A549 (cell line): ENCODE measurements around the gene SYNM. TPM values are rescaled to one million over a fixed set of nuclear protein-coding genes. Genes with fewer than 3 reads are reported as not detected.

Experiments
- ATAC-seq, 2 experiments: fragments of 200-7000 bp in 1 of 2; fragments of >200 bp in 1 of 2; cut with Nextera tagmentation in 1 of 2; cut with Tn5 transposase in 1 of 2; 3 replicates each; pipeline versions ENCODE4 v1.8.0 to v1.9.1; 2018 to 2020; ENCODE audit warnings: mild to moderate bottlenecking in 1 of 2, moderate library complexity in 1 of 2
- CTCF ChIA-PET: fragments of 300-600 bp; sonication (Branson Sonifier 250); formaldehyde crosslinking; extraction: SDS; loops from one replicate; lab custom pipeline; 2021; ENCODE audit warnings: antibody characterized with exemption, inconsistent platforms; lab: Yijun Ruan, JAX
- POLR2A ChIA-PET: fragments of 350-600 bp; formaldehyde crosslinking; extraction: SDS; loops from one replicate; lab custom pipeline; 2021; ENCODE audit warnings: antibody characterized with exemption, inconsistent platforms; lab: Yijun Ruan, JAX
- DNase-seq, 2 experiments: peaks; one replicate each; pipeline versions ENCODE4 v3.0.0 to v3.0.0-alpha.2; 2011 to 2016; ENCODE audit warnings: low read depth in 1 of 2, low spot score in 1 of 2
- FAIRE-seq: peaks from 2 replicates; lab custom pipeline; 2011; peaks lifted over from hg19 to GRCh38; lab: Jason Lieb, UNC
- H3K27ac ChIP-seq, 2 experiments: fragments of >200 bp; sonication (Bioruptor Twin); formaldehyde crosslinking; 3 replicates each; pipeline ENCODE4 v1.5.1; 2016 to 2017
- H3K4me1 ChIP-seq: fragments of >200 bp; sonication (Bioruptor Twin); formaldehyde crosslinking; 3 replicates; pipeline ENCODE4 v1.6.1; 2016
- H3K4me2 ChIP-seq: fragments of >200 bp; sonication (Bioruptor Twin); formaldehyde crosslinking; 3 replicates; pipeline ENCODE4 v1.6.1; 2016
- H3K4me3 ChIP-seq: fragments of >200 bp; sonication (Bioruptor Twin); formaldehyde crosslinking; 3 replicates; pipeline ENCODE4 v1.5.1; 2016
- H3K9me3 ChIP-seq: fragments of >200 bp; sonication (Bioruptor Twin); formaldehyde crosslinking; 3 replicates; pipeline ENCODE4 v1.6.1; 2016
- BHLHE40 ChIP-seq: IDR thresholded peaks from 2 replicates; pipeline ENCODE4 v1.6.1; 2012; ENCODE audit warnings: low read depth, low read length, inconsistent platforms
- CHD4 ChIP-seq: fragments of 200-600 bp; sonication (generic); IDR thresholded peaks from 2 replicates; pipeline ENCODE4 v1.6.1; 2016; ENCODE audit warnings: antibody characterized with exemption, mild to moderate bottlenecking, borderline replicate concordance
- EHMT2 ChIP-seq: fragments of 200-600 bp; sonication (generic); IDR thresholded peaks from 2 replicates; pipeline ENCODE4 v1.6.1; 2016; ENCODE audit warnings: antibody characterized with exemption, low read depth, mild to moderate bottlenecking, moderate library complexity
- EP300 ChIP-seq, 2 experiments: fragments of >200 bp; sonication (Bioruptor Twin); formaldehyde crosslinking; IDR thresholded peaks; 2 replicates in 1 of 2; 3 replicates in 1 of 2; pipeline ENCODE4 v1.6.1; 2016 to 2017
- FOSB ChIP-seq: fragments of 250-450 bp; sonication (Bioruptor Pico); IDR thresholded peaks from 2 replicates; pipeline ENCODE4 v1.5.0; 2020; ENCODE audit warnings: mild to moderate bottlenecking, moderate library complexity
- JUN ChIP-seq, 2 experiments: fragments of >200 bp; sonication (Bioruptor Twin); formaldehyde crosslinking; IDR thresholded peaks; 2 replicates in 1 of 2; 3 replicates in 1 of 2; pipeline ENCODE4 v1.6.1; 2016 to 2017
- MAZ ChIP-seq: fragments of 150-350 bp; IDR thresholded peaks from 2 replicates; pipeline ENCODE4 v1.6.1; 2014; ENCODE audit warnings: antibody characterized with exemption, low read depth, low read length, borderline replicate concordance
- MYC ChIP-seq: IDR thresholded peaks from 2 replicates; pipeline ENCODE4 v1.6.1; 2012; ENCODE audit warnings: mild to moderate bottlenecking, inconsistent platforms, low read length, improper control_type of control experiment, borderline replicate concordance
- NFE2L2 ChIP-seq: fragments of 150-350 bp; conservative IDR thresholded peaks from 2 replicates; pipeline ENCODE4 v1.6.1; 2014; ENCODE audit warnings: low read length
- NPAS2 ChIP-seq: fragments of 250-450 bp; sonication (Bioruptor Pico); IDR thresholded peaks from 2 replicates; pipeline ENCODE4 v1.8.0; 2022; ENCODE audit warnings: mild to moderate bottlenecking, moderate library complexity, borderline replicate concordance
- NR3C1 ChIP-seq: fragments of >200 bp; sonication (Bioruptor Twin); formaldehyde crosslinking; IDR thresholded peaks from 3 replicates; pipeline ENCODE4 v1.6.1; 2017
- RAD21 ChIP-seq, 2 experiments: fragments of >200 bp in 1 of 2; sonication (Bioruptor Twin) in 1 of 2; formaldehyde crosslinking in 1 of 2; IDR thresholded peaks in 1 of 2; conservative IDR thresholded peaks in 1 of 2; 2 replicates in 1 of 2; 3 replicates in 1 of 2; pipeline ENCODE4 v1.6.1; 2012 to 2018; ENCODE audit warnings: inconsistent platforms in 1 of 2
- RCOR1 ChIP-seq: fragments of 150-350 bp; IDR thresholded peaks from 2 replicates; pipeline ENCODE4 v1.6.1; 2014; ENCODE audit warnings: antibody characterized with exemption, low read length, low read depth
- RFX5 ChIP-seq: fragments of 450-650 bp; IDR thresholded peaks from 2 replicates; pipeline ENCODE4 v1.7.1; 2014; ENCODE audit warnings: antibody characterized with exemption, mild to moderate bottlenecking, moderate library complexity
- RNF2 ChIP-seq: fragments of 200-600 bp; sonication (generic); IDR thresholded peaks from 2 replicates; pipeline ENCODE4 v1.6.1; 2016; ENCODE audit warnings: low read depth, mild to moderate bottlenecking, antibody characterized with exemption, moderate library complexity, borderline replicate concordance
- SREBF2 ChIP-seq: fragments of 450-650 bp; IDR thresholded peaks from 2 replicates; pipeline ENCODE4 v1.6.1; 2014; ENCODE audit warnings: mild to moderate bottlenecking, moderate library complexity
- TFCP2L1 ChIP-seq: fragments of 250-450 bp; sonication (Bioruptor Pico); IDR thresholded peaks from 2 replicates; pipeline ENCODE4 v1.5.0; 2021; ENCODE audit warnings: mild to moderate bottlenecking
- TP53 ChIP-seq: fragments of 250-450 bp; sonication (Bioruptor Pico); IDR thresholded peaks from 2 replicates; pipeline ENCODE4 v1.5.0; 2021; ENCODE audit warnings: mild to moderate bottlenecking, moderate library complexity
- ZSCAN20 ChIP-seq: fragments of 250-450 bp; sonication (Bioruptor Pico); IDR thresholded peaks from 2 replicates; pipeline ENCODE4 v1.8.0; 2022; ENCODE audit warnings: mild to moderate bottlenecking, moderate library complexity
- WGBS: methylation state at CpG from one replicate; pipeline ENCODE4 v1.1.6; 2017; ENCODE audit errors: missing lambda C conversion rate; 5-methylcytosine and 5-hydroxymethylcytosine counted together
- polyA plus RNA-seq, 4 experiments: library from polyadenylated mRNA; depleted of rRNA in 3 of 4; stranded (reverse); fragments of >200 nt; fragmentation: RNase III in 1 of 4; extraction: RNeasy Plus Mini Kit Qiagen cat#74134 plus additional on column Dnase treatment in 1 of 4; gene quantifications; 2 replicates in 3 of 4; 3 replicates in 1 of 4; pipeline ENCODE4 v1.2.3, GENCODE V29; 2011 to 2017
- TF ChIP-seq, protein P1 (sequence below): fragments of >200 bp; sonication (Bioruptor Twin); formaldehyde crosslinking; IDR thresholded peaks from 3 replicates; pipeline ENCODE4 v1.5.1; 2016
- TF ChIP-seq, protein P2 (sequence below): fragments of 250-450 bp; sonication (Bioruptor Pico); IDR thresholded peaks from 2 replicates; pipeline ENCODE4 v1.5.0; 2021; ENCODE audit warnings: mild to moderate bottlenecking, moderate library complexity, borderline replicate concordance
- TF ChIP-seq, protein P3 (sequence below): fragments of 150-350 bp; IDR thresholded peaks from 2 replicates; pipeline ENCODE4 v1.6.1; 2014; ENCODE audit warnings: low read depth, mild to moderate bottlenecking, low read length
- TF ChIP-seq, protein P4 (sequence below): IDR thresholded peaks from 2 replicates; pipeline ENCODE4 v1.6.1; 2012
- TF ChIP-seq, protein P5 (sequence below): fragments of >200 bp; sonication (Bioruptor Twin); formaldehyde crosslinking; IDR thresholded peaks from 2 replicates; pipeline ENCODE4 v1.6.1; 2016

SYNM gene
- polyA plus RNA-seq, 2 of the 4 experiments (the other 2 are of a cell fraction), result 22.6 to 37.7 TPM

DNA sequence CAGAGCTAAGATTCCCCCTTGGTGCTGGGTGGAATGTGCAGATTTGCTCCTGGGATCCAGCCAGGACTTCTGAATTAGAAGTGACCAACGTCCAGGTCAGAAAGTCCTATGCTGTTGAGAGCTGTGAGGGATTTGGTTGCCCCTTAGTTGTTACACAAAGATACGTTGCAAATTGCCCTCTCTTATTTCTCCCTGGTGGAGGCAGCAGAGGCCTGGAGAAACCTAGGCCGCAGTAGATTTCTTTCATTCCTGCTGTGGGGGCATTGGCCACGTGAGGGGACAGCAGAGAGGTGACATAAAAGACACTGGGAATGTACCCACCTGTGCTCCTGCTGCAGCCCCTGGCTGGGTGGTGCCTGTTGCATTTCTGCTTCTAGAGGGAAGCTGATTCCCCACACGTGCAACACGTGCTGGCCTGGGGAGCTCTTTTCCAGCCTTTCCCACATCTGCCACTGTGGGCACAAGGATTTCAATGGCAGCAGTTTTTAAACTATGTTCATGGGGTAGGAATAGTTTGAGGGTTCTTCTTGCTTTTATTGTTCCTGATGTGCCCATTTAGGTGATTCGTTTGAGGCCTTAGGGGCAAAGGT is 65.7 kb downstream of the SYNM start:
- ChIA-PET CTCF (interaction anchor here (0.8 to 1.9 kb wide), 4 partner anchors 11 to 533 kb away, joined by 3 to 6 read pairs (median 4); no protein-coding TSS in a partner anchor), POLR2A (no interaction called here)
- no peaks in the 10 kb centered on the region for H3K9me3 ChIP-seq
- FAIRE-seq (no peak), ATAC-seq (no peak), DNase-seq (no peak)
- no peak overlapping the region for H3K4me2 ChIP-seq
- no peak overlapping the region for H3K27ac ChIP-seq
- no peak overlapping the region for H3K4me3 ChIP-seq
- WGBS, result 83% methylated on average over 7 of the region's 7 CpGs
- TF ChIP-seq RCOR1 (no peak), NFE2L2 (no peak), FOSB (CRISPR knock-in tag) (no peak), NR3C1 (no peak), ZSCAN20 (no peak), TP53 (CRISPR knock-in tag) (no peak), TFCP2L1 (CRISPR knock-in tag) (no peak), RAD21 (conservative IDR thresholded peaks at IDR 0.05 in 1 of 2, IDR thresholded peaks at IDR 0.05 in 1 of 2) (no peak), NPAS2 (CRISPR knock-in tag) (no peak), CHD4 (no peak), BHLHE40 (no peak), MAZ (no peak)
- TF ChIP-seq, protein P1, sequence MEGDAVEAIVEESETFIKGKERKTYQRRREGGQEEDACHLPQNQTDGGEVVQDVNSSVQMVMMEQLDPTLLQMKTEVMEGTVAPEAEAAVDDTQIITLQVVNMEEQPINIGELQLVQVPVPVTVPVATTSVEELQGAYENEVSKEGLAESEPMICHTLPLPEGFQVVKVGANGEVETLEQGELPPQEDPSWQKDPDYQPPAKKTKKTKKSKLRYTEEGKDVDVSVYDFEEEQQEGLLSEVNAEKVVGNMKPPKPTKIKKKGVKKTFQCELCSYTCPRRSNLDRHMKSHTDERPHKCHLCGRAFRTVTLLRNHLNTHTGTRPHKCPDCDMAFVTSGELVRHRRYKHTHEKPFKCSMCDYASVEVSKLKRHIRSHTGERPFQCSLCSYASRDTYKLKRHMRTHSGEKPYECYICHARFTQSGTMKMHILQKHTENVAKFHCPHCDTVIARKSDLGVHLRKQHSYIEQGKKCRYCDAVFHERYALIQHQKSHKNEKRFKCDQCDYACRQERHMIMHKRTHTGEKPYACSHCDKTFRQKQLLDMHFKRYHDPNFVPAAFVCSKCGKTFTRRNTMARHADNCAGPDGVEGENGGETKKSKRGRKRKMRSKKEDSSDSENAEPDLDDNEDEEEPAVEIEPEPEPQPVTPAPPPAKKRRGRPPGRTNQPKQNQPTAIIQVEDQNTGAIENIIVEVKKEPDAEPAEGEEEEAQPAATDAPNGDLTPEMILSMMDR, result no peak
- TF ChIP-seq, protein P2, sequence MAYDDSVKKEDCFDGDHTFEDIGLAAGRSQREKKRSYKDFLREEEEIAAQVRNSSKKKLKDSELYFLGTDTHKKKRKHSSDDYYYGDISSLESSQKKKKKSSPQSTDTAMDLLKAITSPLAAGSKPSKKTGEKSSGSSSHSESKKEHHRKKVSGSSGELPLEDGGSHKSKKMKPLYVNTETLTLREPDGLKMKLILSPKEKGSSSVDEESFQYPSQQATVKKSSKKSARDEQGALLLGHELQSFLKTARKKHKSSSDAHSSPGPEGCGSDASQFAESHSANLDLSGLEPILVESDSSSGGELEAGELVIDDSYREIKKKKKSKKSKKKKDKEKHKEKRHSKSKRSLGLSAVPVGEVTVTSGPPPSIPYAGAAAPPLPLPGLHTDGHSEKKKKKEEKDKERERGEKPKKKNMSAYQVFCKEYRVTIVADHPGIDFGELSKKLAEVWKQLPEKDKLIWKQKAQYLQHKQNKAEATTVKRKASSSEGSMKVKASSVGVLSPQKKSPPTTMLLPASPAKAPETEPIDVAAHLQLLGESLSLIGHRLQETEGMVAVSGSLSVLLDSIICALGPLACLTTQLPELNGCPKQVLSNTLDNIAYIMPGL (CRISPR knock-in tag), result no peak
- TF ChIP-seq, protein P3, sequence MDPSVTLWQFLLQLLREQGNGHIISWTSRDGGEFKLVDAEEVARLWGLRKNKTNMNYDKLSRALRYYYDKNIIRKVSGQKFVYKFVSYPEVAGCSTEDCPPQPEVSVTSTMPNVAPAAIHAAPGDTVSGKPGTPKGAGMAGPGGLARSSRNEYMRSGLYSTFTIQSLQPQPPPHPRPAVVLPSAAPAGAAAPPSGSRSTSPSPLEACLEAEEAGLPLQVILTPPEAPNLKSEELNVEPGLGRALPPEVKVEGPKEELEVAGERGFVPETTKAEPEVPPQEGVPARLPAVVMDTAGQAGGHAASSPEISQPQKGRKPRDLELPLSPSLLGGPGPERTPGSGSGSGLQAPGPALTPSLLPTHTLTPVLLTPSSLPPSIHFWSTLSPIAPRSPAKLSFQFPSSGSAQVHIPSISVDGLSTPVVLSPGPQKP, result no peak
- TF ChIP-seq, protein P4, sequence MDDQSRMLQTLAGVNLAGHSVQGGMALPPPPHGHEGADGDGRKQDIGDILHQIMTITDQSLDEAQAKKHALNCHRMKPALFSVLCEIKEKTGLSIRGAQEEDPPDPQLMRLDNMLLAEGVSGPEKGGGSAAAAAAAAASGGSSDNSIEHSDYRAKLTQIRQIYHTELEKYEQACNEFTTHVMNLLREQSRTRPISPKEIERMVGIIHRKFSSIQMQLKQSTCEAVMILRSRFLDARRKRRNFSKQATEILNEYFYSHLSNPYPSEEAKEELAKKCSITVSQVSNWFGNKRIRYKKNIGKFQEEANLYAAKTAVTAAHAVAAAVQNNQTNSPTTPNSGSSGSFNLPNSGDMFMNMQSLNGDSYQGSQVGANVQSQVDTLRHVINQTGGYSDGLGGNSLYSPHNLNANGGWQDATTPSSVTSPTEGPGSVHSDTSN, result no peak
- H3K4me1 ChIP-seq, result no peaks in the 10 kb centered on the region

DNA sequence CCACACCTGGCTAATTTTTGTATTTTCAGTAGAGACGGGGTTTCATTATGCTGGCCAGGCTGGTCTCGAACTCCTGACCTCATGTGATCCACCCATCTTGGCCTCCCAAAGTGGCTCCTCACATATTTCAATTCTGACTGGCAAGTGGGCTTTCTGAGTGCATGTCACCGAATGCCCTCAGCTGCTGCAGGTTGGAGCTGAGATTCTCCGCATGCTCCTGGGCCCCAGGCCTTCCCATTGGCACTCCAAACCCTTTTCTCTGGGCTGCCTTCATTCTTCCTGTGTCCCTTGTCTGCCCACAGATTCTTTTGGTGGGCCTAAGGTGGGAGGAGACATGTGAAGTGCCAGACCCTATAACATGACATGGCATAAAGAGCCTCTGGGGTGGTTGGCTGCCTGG is 67.3 kb downstream of the SYNM start:
- DNase-seq, result no peak
- 96% methylated on average over 4 of the region's 4 CpGs for WGBS
- FAIRE-seq, result no peak
- POLR2A ChIA-PET, result no interaction called here
- no peaks in the 10 kb centered on the region for H3K4me1 ChIP-seq
- CTCF ChIA-PET, result interaction anchor here (0.6 kb wide), 1 partner anchor 1009 kb away, joined by 3 read pairs; no protein-coding TSS in a partner anchor
- no peak for TF ChIP-seq RFX5
- no peak for TF ChIP-seq JUN (IDR thresholded peaks at IDR 0.05)
- no peak for TF ChIP-seq SREBF2
- TF ChIP-seq EHMT2, result no peak
- TF ChIP-seq EP300 (IDR thresholded peaks at IDR 0.05), result no peak
- TF ChIP-seq, protein P5, sequence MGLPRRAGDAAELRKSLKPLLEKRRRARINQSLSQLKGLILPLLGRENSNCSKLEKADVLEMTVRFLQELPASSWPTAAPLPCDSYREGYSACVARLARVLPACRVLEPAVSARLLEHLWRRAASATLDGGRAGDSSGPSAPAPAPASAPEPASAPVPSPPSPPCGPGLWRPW, result no peak
- no peak for TF ChIP-seq MYC
- TF ChIP-seq RNF2, result no peak
- H3K9me3 ChIP-seq, result no peaks in the 10 kb centered on the region
- H3K27ac ChIP-seq, result no peak overlapping the region
- H3K4me3 ChIP-seq, result no peak overlapping the region
- no peak overlapping the region for H3K4me2 ChIP-seq
- no peak for ATAC-seq
